K562 (cell line): ENCODE data around the gene HSPA1B. TPM values are rescaled to one million over a fixed set of nuclear protein-coding genes. Genes with fewer than 3 reads are reported as not detected.

ENCODE experiments used
- ATF3 ChIP-seq, 2 experiments: fragments of 450-650 bp in 1 of 2; sonication (generic) in 1 of 2; formaldehyde crosslinking in 1 of 2; IDR thresholded peaks in 1 of 2; conservative IDR thresholded peaks in 1 of 2; 2 replicates each; pipeline versions ENCODE4 v1.6.1 to v1.8.1; 2016 to 2023; ENCODE audit warnings: mild to moderate bottlenecking in 2 of 2, moderate library complexity in 2 of 2, inconsistent platforms in 1 of 2, missing genetic modification reagents in 1 of 2
- CTCF ChIP-seq, 3 experiments: IDR thresholded peaks in 2 of 3; conservative IDR thresholded peaks in 1 of 3; 2 replicates each; pipeline ENCODE4 v1.5.1; 2011 to 2012; ENCODE audit warnings: low read length in 3 of 3, mild to moderate bottlenecking in 3 of 3, control low read depth in 2 of 3, improper control_type of control experiment in 1 of 3, inconsistent platforms in 1 of 3, low read depth in 1 of 3, mixed read lengths in 1 of 3, moderate library complexity in 1 of 3; ENCODE audit not compliant: insufficient read depth in 2 of 3
- HMGN3 ChIP-seq: IDR thresholded peaks from 2 replicates; pipeline ENCODE4 v1.6.1; 2011; ENCODE audit warnings: borderline replicate concordance, low read depth, mild to moderate bottlenecking, mixed read lengths, low read length; ENCODE audit not compliant: insufficient read length; ENCODE audit errors: extremely low read depth
- MLLT1 ChIP-seq, 2 experiments: fragments of 450-650 bp; IDR thresholded peaks; 2 replicates each; pipeline ENCODE4 v1.6.1; 2016
- PHF20 ChIP-seq: fragments of 450-650 bp; IDR thresholded peaks from 2 replicates; pipeline ENCODE4 v1.6.1; 2018; ENCODE audit not compliant: partially characterized antibody
- SMARCE1 ChIP-seq: fragments of 450-650 bp; IDR thresholded peaks from 2 replicates; pipeline ENCODE4 v1.7.1; 2016; ENCODE audit warnings: mild to moderate bottlenecking
- XRCC3 ChIP-seq: fragments of 450-650 bp; IDR thresholded peaks from 2 replicates; pipeline ENCODE4 v1.6.1; 2017; ENCODE audit warnings: mild to moderate bottlenecking, moderate library complexity
- ZNF766 ChIP-seq: fragments of 200-800 bp; sonication (Bioruptor generic); conservative IDR thresholded peaks from 2 replicates; pipeline ENCODE4 v1.6.1; 2016; ENCODE audit warnings: missing genetic modification characterization, missing compliant biosample characterization
- polyA plus RNA-seq, 8 experiments: library from polyadenylated mRNA; depleted of rRNA in 4 of 8; stranded (reverse) in 5 of 8; unstranded in 3 of 8; fragments of >200 nt; fragmentation: Nextera tagmentation in 2 of 8; fragmentation: Illumina TruSeq in 1 of 8; extraction: Ambion mirVana in 2 of 8; extraction: Trizol in 1 of 8; gene quantifications; 2 replicates each; pipeline versions ENCODE4 v1.2.1 to v1.2.3, GENCODE V29; 2011 to 2014; ENCODE audit warnings: inconsistent platforms in 1 of 8, missing spikeins in 1 of 8
- total RNA-seq, 7 experiments: library from RNA; depleted of rRNA in 6 of 7; stranded (reverse); fragments of >200 nt in 6 of 7; fragmentation: Illumina TruSeq in 2 of 7; extraction: Trizol in 2 of 7; gene quantifications; 2 replicates each; pipeline versions ENCODE4 v1.2.1 to v1.2.3, GENCODE V29; 2011 to 2021; ENCODE audit warnings: low replicate concordance in 1 of 7

The HSPA1B gene
- total and polyA plus RNA-seq, 9 of the 15 experiments (the other 6 are each of a cell fraction or from before 2014, with no cell fraction given), result 0.27 to 227 (median 51.2) TPM

- TF ChIP-seq CTCF (IDR thresholded peaks at IDR 0.05 in 2 of 3, conservative IDR thresholded peaks at IDR 0.05 in 1 of 3; ENCODE audit: insufficient read depth in 2 of 3, low read depth in 1 of 3, low read length in 3 of 3) (peak; percentile 21 to 53 (median 41); a peak in 5 of 6 replicates), ATF3 (IDR thresholded peaks at IDR 0.05) (no peak), ATF3 (CRISPR knock-in tag; conservative IDR thresholded peaks at IDR 0.05) (no peak), XRCC3 (no peak), SMARCE1 (no peak), HMGN3 (peak; percentile 31), ZNF766 (CRISPR knock-in tag) (no peak), MLLT1 (IDR thresholded peaks at IDR 0.05) (no peak), PHF20 (peak; percentile 19)
These were observed 42.9 kb downstream of the HSPA1B start (continued) for GRCh38 chr6:31870385-31870921.
